Suprapubic skin (tissue), 4 donors: Measurements from ENCODE around the gene ATXN10. TPM values are rescaled to one million over a fixed set of nuclear protein-coding genes. Genes with fewer than 3 reads are reported as not detected.

Source experiments
- DNase-seq, 2 donors: peaks; one replicate each; pipeline ENCODE4 v3.0.0-alpha.2; 2019; ENCODE audit warnings: low spot score in 2 of 2
- H3K27ac ChIP-seq: fragments of 200-600 bp; sonication (generic); one replicate; pipeline ENCODE4 v1.5.1; 2019
- H3K27me3 ChIP-seq: fragments of 200-600 bp; sonication (generic); one replicate; pipeline ENCODE4 v1.5.1; 2019
- H3K36me3 ChIP-seq: fragments of 200-600 bp; sonication (generic); one replicate; pipeline ENCODE4 v1.5.1; 2019
- H3K4me1 ChIP-seq: fragments of 200-600 bp; sonication (generic); one replicate; pipeline ENCODE4 v1.5.1; 2019
- H3K4me3 ChIP-seq: fragments of 200-600 bp; sonication (generic); one replicate; pipeline ENCODE4 v1.5.1; 2019; ENCODE audit warnings: mild to moderate bottlenecking
- H3K9me3 ChIP-seq: fragments of 200-600 bp; sonication (generic); one replicate; pipeline ENCODE4 v1.5.1; 2019
- EP300 ChIP-seq: sonication (generic); formaldehyde crosslinking; IDR thresholded peaks from one replicate; pipeline ENCODE4 v1.6.1; 2017; ENCODE audit warnings: antibody characterized with exemption
- POLR2A ChIP-seq, 2 donors: fragments of 450-650 bp; IDR thresholded peaks; one replicate each; pipeline ENCODE4 v1.6.1; 2017; ENCODE audit warnings: antibody characterized with exemption in 2 of 2, mild to moderate bottlenecking in 2 of 2, moderate library complexity in 2 of 2
- POLR2AphosphoS5 ChIP-seq, 3 donors: sonication (generic); formaldehyde crosslinking; IDR thresholded peaks; one replicate each; pipeline ENCODE4 v1.6.1; 2017; ENCODE audit warnings: antibody characterized with exemption in 3 of 3
- WGBS: methylation state at CpG from one replicate; pipeline ENCODE4 v1.1.5; 2018; 5-methylcytosine and 5-hydroxymethylcytosine counted together
- total RNA-seq, 4 donors: library from RNA; depleted of rRNA; stranded (reverse); fragments of >200 nt; gene quantifications; one replicate each; pipeline ENCODE4 v1.1.0, GENCODE V29; 2016
- TF ChIP-seq, protein P1 (sequence below), 2 donors: fragments of 200-600 bp in 1 of 2; fragments of 450-650 bp in 1 of 2; sonication (generic) in 1 of 2; IDR thresholded peaks; one replicate each; pipeline ENCODE4 v1.5.1; 2016 to 2019; ENCODE audit warnings: antibody characterized with exemption in 2 of 2, mild to moderate bottlenecking in 1 of 2, moderate library complexity in 1 of 2

The ATXN10 gene
- total RNA-seq, 4 donors from 2014 or later = 63.2 to 79.0 (median 68.8) TPM

DNA sequence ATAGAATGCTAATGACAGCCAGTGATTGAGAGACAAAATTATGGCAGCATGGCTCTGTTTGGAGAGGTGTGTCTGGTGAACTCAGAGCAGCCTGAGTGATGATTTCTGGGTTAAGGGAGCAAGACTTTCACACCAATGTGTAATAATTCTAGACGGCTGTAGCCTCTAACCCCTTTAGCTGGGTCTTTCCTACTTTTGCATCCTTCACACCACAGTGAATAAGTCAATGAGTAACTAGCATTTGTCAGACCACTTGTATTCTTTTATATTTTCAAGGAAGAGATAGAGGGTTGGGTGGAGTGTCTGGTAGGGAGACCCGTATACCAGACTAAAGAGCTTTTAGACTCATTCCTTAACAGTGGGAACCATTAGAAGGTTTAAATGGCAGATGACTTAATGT, 50.4 kb downstream of the ATXN10 start:
- Histone ChIP-seq H3K4me3 (no peak overlapping the region), H3K27me3 (no peaks in the 10 kb centered on the region), H3K27ac (no peak overlapping the region), H3K36me3 (peaks cover 19% of the 10 kb centered on the region), H3K9me3 (no peaks in the 10 kb centered on the region), H3K4me1 (no peaks in the 10 kb centered on the region)
- DNase-seq = no peak
- WGBS = 73% methylated on average over 2 of the region's 2 CpGs
- TF ChIP-seq, protein P1, sequence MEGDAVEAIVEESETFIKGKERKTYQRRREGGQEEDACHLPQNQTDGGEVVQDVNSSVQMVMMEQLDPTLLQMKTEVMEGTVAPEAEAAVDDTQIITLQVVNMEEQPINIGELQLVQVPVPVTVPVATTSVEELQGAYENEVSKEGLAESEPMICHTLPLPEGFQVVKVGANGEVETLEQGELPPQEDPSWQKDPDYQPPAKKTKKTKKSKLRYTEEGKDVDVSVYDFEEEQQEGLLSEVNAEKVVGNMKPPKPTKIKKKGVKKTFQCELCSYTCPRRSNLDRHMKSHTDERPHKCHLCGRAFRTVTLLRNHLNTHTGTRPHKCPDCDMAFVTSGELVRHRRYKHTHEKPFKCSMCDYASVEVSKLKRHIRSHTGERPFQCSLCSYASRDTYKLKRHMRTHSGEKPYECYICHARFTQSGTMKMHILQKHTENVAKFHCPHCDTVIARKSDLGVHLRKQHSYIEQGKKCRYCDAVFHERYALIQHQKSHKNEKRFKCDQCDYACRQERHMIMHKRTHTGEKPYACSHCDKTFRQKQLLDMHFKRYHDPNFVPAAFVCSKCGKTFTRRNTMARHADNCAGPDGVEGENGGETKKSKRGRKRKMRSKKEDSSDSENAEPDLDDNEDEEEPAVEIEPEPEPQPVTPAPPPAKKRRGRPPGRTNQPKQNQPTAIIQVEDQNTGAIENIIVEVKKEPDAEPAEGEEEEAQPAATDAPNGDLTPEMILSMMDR (IDR thresholded peaks at IDR 0.05) = no peak
- TF ChIP-seq EP300 = no peak
- no peak for TF ChIP-seq POLR2A (IDR thresholded peaks at IDR 0.05)
- no peak for TF ChIP-seq POLR2AphosphoS5 (IDR thresholded peaks at IDR 0.05)

DNA sequence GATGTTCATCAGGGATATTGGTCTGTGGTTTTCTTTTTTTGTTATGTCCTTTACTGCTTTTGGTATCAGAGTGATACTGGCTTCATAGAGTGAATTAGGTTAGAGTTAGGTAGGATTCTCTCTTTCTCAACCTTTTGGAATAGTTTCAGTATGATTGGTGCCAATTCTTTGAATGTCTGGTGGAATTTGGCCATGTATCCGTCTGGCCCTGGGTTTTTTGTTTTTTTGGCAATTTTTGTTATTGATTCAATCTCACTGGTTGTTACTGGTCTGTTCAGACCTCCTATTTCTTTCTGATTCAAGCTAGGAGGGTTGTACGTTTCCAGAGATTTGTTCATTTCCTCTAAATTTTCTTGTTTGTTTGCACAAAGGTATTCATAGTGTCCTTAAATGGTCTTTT, 54.4 kb downstream of the ATXN10 start:
- Histone ChIP-seq H3K27ac (no peak overlapping the region), H3K4me3 (no peak overlapping the region), H3K9me3 (no peaks in the 10 kb centered on the region), H3K27me3 (no peaks in the 10 kb centered on the region), H3K36me3 (peaks cover 16% of the 10 kb centered on the region), H3K4me1 (no peaks in the 10 kb centered on the region)
- DNase-seq = no peak
- TF ChIP-seq POLR2AphosphoS5 (IDR thresholded peaks at IDR 0.05) = no peak
- TF ChIP-seq, protein P1 (IDR thresholded peaks at IDR 0.05) = no peak
- TF ChIP-seq EP300 = no peak
- no peak for TF ChIP-seq POLR2A (IDR thresholded peaks at IDR 0.05)
- WGBS = 50% methylated on average over 2 of the region's 2 CpGs

DNA sequence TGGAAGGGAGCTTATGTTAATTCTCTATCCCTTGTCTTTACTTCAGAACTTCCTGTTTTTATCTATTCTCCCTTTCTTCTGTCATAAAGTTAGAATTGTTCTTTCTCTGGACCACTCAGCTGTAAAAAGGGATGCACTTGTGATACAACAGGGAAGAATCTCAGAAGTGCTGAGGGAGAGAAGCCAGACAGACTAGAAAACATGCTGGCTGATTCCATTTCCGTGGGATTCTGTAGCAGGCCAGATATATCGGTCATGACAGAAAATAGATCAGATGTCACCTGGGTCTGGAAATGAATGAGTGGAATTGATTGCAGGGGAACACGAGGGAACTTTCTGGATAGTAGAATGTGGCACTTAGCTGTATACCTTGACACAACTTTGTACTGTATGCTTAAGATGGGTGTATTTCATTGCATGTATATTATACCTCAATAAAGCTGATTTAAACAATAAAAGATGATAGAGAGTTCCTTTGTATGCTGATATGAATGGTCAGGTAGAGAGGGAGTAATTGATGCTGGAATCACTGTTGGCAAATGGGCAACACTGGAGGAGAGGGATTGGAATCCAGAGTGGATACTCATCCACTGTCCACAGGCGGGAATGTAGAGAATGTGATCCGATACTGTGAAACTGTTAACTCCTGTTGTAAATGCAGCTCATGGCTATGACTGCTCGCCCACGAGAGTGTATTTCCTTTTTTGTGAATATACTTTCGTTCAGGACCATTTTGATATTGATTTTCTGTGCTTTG, 59.6 kb downstream of the ATXN10 start:
- Histone ChIP-seq H3K4me1 (no peaks in the 10 kb centered on the region), H3K36me3 (peaks cover 33% of the 10 kb centered on the region), H3K4me3 (no peak overlapping the region), H3K9me3 (no peaks in the 10 kb centered on the region), H3K27ac (no peak overlapping the region), H3K27me3 (no peaks in the 10 kb centered on the region)
- no peak for DNase-seq
- WGBS = 89% methylated on average over 8 of the region's 8 CpGs
- no peak for TF ChIP-seq POLR2A (IDR thresholded peaks at IDR 0.05)
- TF ChIP-seq, protein P1 (IDR thresholded peaks at IDR 0.05) = no peak
- no peak for TF ChIP-seq EP300
- no peak for TF ChIP-seq POLR2AphosphoS5 (IDR thresholded peaks at IDR 0.05)

DNA sequence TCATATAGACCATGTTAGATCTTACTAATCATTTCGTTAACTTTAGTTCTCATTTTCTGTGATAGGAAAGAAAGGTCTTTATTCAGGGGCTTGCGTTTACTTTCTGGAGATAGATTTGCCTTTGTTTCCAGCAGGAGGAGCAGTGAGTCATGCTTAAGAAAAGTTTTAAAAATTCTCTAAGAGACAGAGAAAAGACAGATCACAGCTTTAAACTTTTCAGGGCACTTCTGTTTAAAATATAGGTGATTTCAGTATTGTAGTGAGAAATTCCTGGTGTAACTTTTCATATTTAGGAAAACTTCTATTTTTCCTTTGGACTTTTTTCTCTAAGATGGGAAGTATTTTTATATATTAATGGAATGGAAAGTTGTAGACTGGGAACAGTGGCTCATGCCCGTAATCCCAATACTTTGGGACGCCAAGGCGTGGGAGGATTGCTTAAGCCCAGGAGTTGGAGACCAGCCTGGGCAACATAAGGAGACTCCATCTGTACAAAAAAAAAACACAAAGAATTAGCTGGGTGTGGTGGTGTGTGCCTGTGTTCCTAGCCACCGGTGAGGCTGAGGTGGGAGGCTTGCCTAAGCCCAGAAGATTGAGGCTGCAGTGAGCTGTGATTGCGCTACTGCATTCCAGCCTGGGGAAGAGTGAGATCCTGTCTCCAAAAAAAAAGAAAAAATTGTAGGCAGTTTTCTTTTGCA, 60.3 kb downstream of the ATXN10 start:
- DNase-seq = no peak
- Histone ChIP-seq H3K9me3 (no peaks in the 10 kb centered on the region), H3K4me3 (no peak overlapping the region), H3K4me1 (no peaks in the 10 kb centered on the region), H3K36me3 (peaks cover 40% of the 10 kb centered on the region), H3K27ac (no peak overlapping the region), H3K27me3 (no peaks in the 10 kb centered on the region)
- TF ChIP-seq POLR2A (IDR thresholded peaks at IDR 0.05) (no peak), EP300 (no peak), POLR2AphosphoS5 (IDR thresholded peaks at IDR 0.05) (no peak)
- TF ChIP-seq, protein P1 (IDR thresholded peaks at IDR 0.05) = no peak
- WGBS = 58% methylated on average over 7 of the region's 7 CpGs

DNA sequence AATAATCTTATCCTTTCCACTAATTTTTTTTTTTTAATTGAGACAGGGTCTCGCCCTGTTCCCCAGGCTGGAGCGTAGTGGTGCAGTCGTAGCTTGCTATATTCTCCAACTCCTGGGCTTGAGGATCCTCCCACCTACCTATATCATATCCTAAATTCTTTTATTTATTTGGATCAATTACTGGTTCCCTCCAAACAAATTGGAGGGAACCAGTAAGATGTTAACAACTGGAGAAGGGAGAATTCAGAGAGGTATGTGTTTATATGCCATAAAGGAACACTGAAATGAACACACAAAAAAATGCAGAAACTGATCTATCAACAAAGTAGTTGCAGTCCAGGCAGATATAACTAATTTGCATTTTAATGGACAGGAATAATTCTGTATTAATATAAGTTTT, 63.6 kb downstream of the ATXN10 start:
- 98% methylated on average over 3 of the region's 3 CpGs for WGBS
- no peaks in the 10 kb centered on the region for H3K27me3 ChIP-seq
- peaks cover 52% of the 10 kb centered on the region for H3K36me3 ChIP-seq
- no peak overlapping the region for H3K27ac ChIP-seq
- no peaks in the 10 kb centered on the region for H3K4me1 ChIP-seq
- DNase-seq = no peak
- no peaks in the 10 kb centered on the region for H3K9me3 ChIP-seq
- H3K4me3 ChIP-seq = no peak overlapping the region
- no peak for TF ChIP-seq POLR2AphosphoS5 (IDR thresholded peaks at IDR 0.05)
- no peak for TF ChIP-seq POLR2A (IDR thresholded peaks at IDR 0.05)
- no peak for TF ChIP-seq EP300
- TF ChIP-seq, protein P1 (IDR thresholded peaks at IDR 0.05) = no peak
